GM12874 (cell line): ENCODE data around the gene KCNK6.

Experiments
- CTCF ChIP-seq: IDR thresholded peaks from 2 replicates; pipeline ENCODE4 v1.5.1; 2011; ENCODE audit warnings: low read depth, mild to moderate bottlenecking, control low read depth, low read length, moderate library complexity; ENCODE audit not compliant: insufficient read depth

Gene KCNK6

GRCh38 chr19:38373907-38374331, 54.3 kb downstream of the KCNK6 start:
- no peak for TF ChIP-seq CTCF

GRCh38 chr19:38374332-38375097, 54.9 kb downstream of the KCNK6 start, which contains the start of gene PSMD8:
Gene PSMD8, plus strand, starts transcription at chr19:38374571. Its CDS starts 31 bp downstream, at chr19:38374602.
- TF ChIP-seq CTCF, result peak; percentile 38; the same call in 1 of the 2 replicates

- TF ChIP-seq CTCF, result no peak
Observed at GRCh38 chr19:38375098-38375493, 55.5 kb downstream of the KCNK6 start.

- TF ChIP-seq CTCF, result no peak
Observed at GRCh38 chr19:38375748-38376147, 56.1 kb downstream of the KCNK6 start.

GRCh38 chr19:38376576-38376975, 56.9 kb downstream of the KCNK6 start:
- no peak for TF ChIP-seq CTCF

GRCh38 chr19:38377052-38377451, 57.4 kb downstream of the KCNK6 start:
- no peak for TF ChIP-seq CTCF

- no peak for TF ChIP-seq CTCF
Observed at GRCh38 chr19:38378866-38379265, 59.2 kb downstream of the KCNK6 start.
